A673 (cell line): Measurements from ENCODE around the gene SPIRE1. TPM values are rescaled to one million over a fixed set of nuclear protein-coding genes. Genes with fewer than 3 reads are reported as not detected.

Experiments used
- BruUV-seq: library from RNA; stranded (reverse); fragments of 400-500 nt; replicated peaks from 2 replicates; lab custom pipeline; 2021; lab: Mats Ljungman, UMichigan
- CTCF ChIA-PET: fragments of 300-600 bp; sonication (Branson Sonifier 250); formaldehyde crosslinking; loops from one replicate; lab custom pipeline; 2022; ENCODE audit warnings: antibody characterized with exemption; lab: Charles Lee
- POLR2A ChIA-PET: fragments of 300-600 bp; sonication (Branson Sonifier 250); formaldehyde crosslinking; loops from one replicate; lab custom pipeline; 2022; ENCODE audit warnings: antibody characterized with exemption; ENCODE audit not compliant: low non-redundant PET; lab: Charles Lee
- DNase-seq: peaks from one replicate; pipeline ENCODE4 v3.0.0-alpha.2; 2015; ENCODE audit warnings: low spot score
- H3K27ac ChIP-seq: fragments of 200-600 bp; sonication (generic); 2 replicates; pipeline ENCODE4 v1.5.1; 2016; ENCODE audit warnings: mixed run types, low read depth, mild to moderate bottlenecking, mixed read lengths, antibody characterized with exemption, low read length; ENCODE audit not compliant: poor library complexity, severe bottlenecking
- H3K27me3 ChIP-seq: fragments of 200-600 bp; sonication (generic); replicated peaks from 2 replicates; pipeline ENCODE4 v1.6.1; 2017; ENCODE audit warnings: mixed run types, low read depth, mild to moderate bottlenecking, mixed read lengths, antibody characterized with exemption, low read length; ENCODE audit not compliant: insufficient read depth, poor library complexity
- H3K36me3 ChIP-seq: fragments of 200-600 bp; sonication (generic); 2 replicates; pipeline ENCODE4 v1.6.1; 2016; ENCODE audit warnings: mixed run types, mild to moderate bottlenecking, mixed read lengths, antibody characterized with exemption, low read length; ENCODE audit not compliant: insufficient read depth, poor library complexity, severe bottlenecking
- H3K4me1 ChIP-seq: fragments of 200-600 bp; sonication (generic); 2 replicates; pipeline ENCODE4 v1.6.1; 2017; ENCODE audit warnings: mixed run types, mild to moderate bottlenecking, mixed read lengths, antibody characterized with exemption, low read length; ENCODE audit not compliant: insufficient read depth, poor library complexity, severe bottlenecking
- H3K4me3 ChIP-seq: fragments of 200-600 bp; sonication (generic); 2 replicates; pipeline ENCODE4 v1.5.1; 2016; ENCODE audit warnings: low read depth, mixed run types, mild to moderate bottlenecking, mixed read lengths, low read length; ENCODE audit not compliant: poor library complexity, severe bottlenecking
- H3K9me3 ChIP-seq: fragments of 200-600 bp; sonication (generic); 2 replicates; pipeline ENCODE4 v1.6.1; 2016; ENCODE audit warnings: mixed run types, low read depth, mild to moderate bottlenecking, mixed read lengths, antibody characterized with exemption, low read length; ENCODE audit not compliant: poor library complexity, severe bottlenecking
- CTCF ChIP-seq: fragments of 300-800, 200-600 bp; sonication (generic); conservative IDR thresholded peaks from 2 replicates; pipeline ENCODE4 v1.5.1; 2017; ENCODE audit warnings: low read depth, mild to moderate bottlenecking, antibody characterized with exemption, low read length, moderate library complexity, mixed read lengths
- EZH2 ChIP-seq: fragments of 200-600 bp; sonication (generic); IDR thresholded peaks from 2 replicates; pipeline ENCODE4 v1.6.1; 2017; ENCODE audit warnings: borderline replicate concordance, low read depth, mild to moderate bottlenecking, mixed read lengths, antibody characterized with exemption, low read length; ENCODE audit not compliant: poor library complexity, severe bottlenecking
- intact Hi-C: fragments of 100-400 bp; cut with micrococcal nuclease; formaldehyde crosslinking; loops from one replicate; pipeline ENCODE4 v1.10.0; 2022; ENCODE audit not compliant: unreplicated experiment
- total RNA-seq: library from RNA; stranded (reverse); gene quantifications from 2 replicates; pipeline ENCODE4 v1.2.3, GENCODE V29; 2021

Gene SPIRE1
- total RNA-seq, 1 experiment from 2014 or later = 18.1 TPM

- H3K27ac ChIP-seq = peak overlapping the region; percentile 99
- peaks cover 38% of the 10 kb centered on the region for H3K36me3 ChIP-seq
- BruUV-seq = no TSS peak
- H3K4me1 ChIP-seq = peaks cover 21% of the 10 kb centered on the region
- TF ChIP-seq EZH2 (no peak), CTCF (no peak)
- DNase-seq = no peak
- intact Hi-C loops = no loop called here
- no peaks in the 10 kb centered on the region for H3K27me3 ChIP-seq
- no peaks in the 10 kb centered on the region for H3K9me3 ChIP-seq
- POLR2A ChIA-PET = no interaction called here
- H3K4me3 ChIP-seq = peak overlapping the region; percentile 74
- CTCF ChIA-PET = no interaction called here
Observed at GRCh38 chr18:12703096-12703567, 45.2 kb upstream of the SPIRE1 start.

GRCh38 chr18:12702221-12703095 is 44.6 kb upstream of the SPIRE1 start, which contains the start of the genes CEP76 and PSMG2:
Gene CEP76 (minus strand): TSS chr18:12702723. CDS start chr18:12702548, 175 bp downstream.
Gene PSMG2 (plus strand): TSS chr18:12703042. CDS start chr18:12703108, 66 bp downstream.
- TF ChIP-seq EZH2 (no peak), CTCF (no peak)
- no peaks in the 10 kb centered on the region for H3K27me3 ChIP-seq
- BruUV-seq = no TSS peak
- H3K4me1 ChIP-seq = peaks cover 21% of the 10 kb centered on the region
- intact Hi-C loops = no loop called here
- H3K36me3 ChIP-seq = peaks cover 36% of the 10 kb centered on the region
- ChIA-PET POLR2A (interaction anchor here (0.5 to 0.7 kb wide), 4 partner anchors 9 to 344 kb away, joined by 3 to 15 read pairs (median 5); no protein-coding TSS in a partner anchor), CTCF (no interaction called here)
- DNase-seq = peak; percentile 93
- H3K9me3 ChIP-seq = no peaks in the 10 kb centered on the region
- H3K27ac ChIP-seq = peak within 1 kb of the TSS; percentile 99
- H3K4me3 ChIP-seq = peak within 1 kb of the TSS; percentile 74

DNA sequence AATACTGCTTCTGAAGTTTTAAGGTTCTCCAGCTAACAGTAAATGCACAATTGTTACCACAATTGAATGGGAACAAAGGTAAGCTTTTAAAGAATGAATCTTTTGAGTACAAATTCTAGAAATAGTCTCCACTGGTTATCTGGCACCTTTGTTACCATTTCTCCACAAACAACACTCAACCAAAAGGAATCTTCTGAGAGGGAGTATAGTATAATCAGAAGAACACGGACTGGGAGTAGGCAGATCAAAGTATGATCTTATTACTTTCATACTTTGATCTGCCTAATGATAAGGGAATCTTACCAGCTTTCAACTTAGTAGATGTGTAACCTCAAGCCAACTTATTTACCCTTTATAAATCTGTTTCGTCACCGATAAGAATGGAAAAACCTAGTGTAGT is 43.3 kb upstream of the SPIRE1 start:
- Histone ChIP-seq H3K27me3 (no peaks in the 10 kb centered on the region), H3K27ac (no peak overlapping the region), H3K4me1 (peaks cover 21% of the 10 kb centered on the region), H3K36me3 (peaks cover 41% of the 10 kb centered on the region), H3K9me3 (no peaks in the 10 kb centered on the region), H3K4me3 (peak overlapping the region; percentile 74)
- ChIA-PET CTCF (no interaction called here), POLR2A (interaction anchor here (0.6 kb wide), 1 partner anchor 254 kb away, joined by 3 read pairs; no protein-coding TSS in a partner anchor)
- intact Hi-C loops = no loop called here
- BruUV-seq = no TSS peak
- TF ChIP-seq CTCF (no peak), EZH2 (no peak)
- no peak for DNase-seq
